ENCODE data around the gene NEIL3. TPM values are rescaled to one million over a fixed set of nuclear protein-coding genes. Genes with fewer than 3 reads are reported as not detected.

NEIL3 gene
- total and polyA plus RNA-seq, 2 of the 8 experiments (the other 6 are each of a cell fraction or from before 2014, with no cell fraction given), result 5.5 to 11.0 TPM

- TF ChIP-seq ATF2 (IDR thresholded peaks at IDR 0.05; ENCODE audit: low read length), result no peak
- no peak for TF ChIP-seq ZNF274 (IDR thresholded peaks at IDR 0.05; ENCODE audit: borderline replicate concordance, extremely low read depth, low read length)
- TF ChIP-seq SP1 (IDR thresholded peaks at IDR 0.05; ENCODE audit: low read depth, low read length), result no peak
- no peak for TF ChIP-seq SRF (IDR thresholded peaks at IDR 0.05; ENCODE audit: low read depth, low read length)
These were observed 94.1 kb downstream of the NEIL3 start (continued) for GRCh38 chr4:177403746-177404145.

All from H1 (cell line).